CD4-positive, alpha-beta T cell treated with Interleukin-4 for 4 hours (primary cell): ENCODE measurements around the gene SLC17A4.

Experiments used
- DNase-seq: peaks from one replicate; pipeline ENCODE4 v3.0.0-alpha.2; 2020

Gene SLC17A4

GRCh38 chr6:25753079-25753478, 1.5 kb upstream of the SLC17A4 start:
- DNase-seq, result no peak

DNA sequence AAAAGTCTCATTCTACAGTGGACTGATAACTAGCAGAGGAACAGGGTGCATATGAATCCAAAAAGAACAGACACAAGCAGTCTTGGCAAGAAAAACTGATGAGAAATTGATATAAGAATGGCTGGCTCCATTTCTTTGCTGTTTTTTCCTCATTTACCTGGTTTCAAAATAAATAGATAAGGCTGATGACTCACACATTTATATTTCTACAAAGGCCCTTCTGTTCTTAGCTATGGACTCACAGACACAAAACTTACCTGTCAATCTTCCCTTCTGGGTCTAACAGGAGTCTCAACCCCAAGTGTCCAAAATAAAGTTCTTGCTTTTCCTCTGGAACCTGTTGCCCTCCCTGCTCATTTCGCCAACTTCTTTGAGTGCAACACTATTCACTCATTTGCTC, 941 bp downstream of the SLC17A4 start:
- no peak for DNase-seq

DNA sequence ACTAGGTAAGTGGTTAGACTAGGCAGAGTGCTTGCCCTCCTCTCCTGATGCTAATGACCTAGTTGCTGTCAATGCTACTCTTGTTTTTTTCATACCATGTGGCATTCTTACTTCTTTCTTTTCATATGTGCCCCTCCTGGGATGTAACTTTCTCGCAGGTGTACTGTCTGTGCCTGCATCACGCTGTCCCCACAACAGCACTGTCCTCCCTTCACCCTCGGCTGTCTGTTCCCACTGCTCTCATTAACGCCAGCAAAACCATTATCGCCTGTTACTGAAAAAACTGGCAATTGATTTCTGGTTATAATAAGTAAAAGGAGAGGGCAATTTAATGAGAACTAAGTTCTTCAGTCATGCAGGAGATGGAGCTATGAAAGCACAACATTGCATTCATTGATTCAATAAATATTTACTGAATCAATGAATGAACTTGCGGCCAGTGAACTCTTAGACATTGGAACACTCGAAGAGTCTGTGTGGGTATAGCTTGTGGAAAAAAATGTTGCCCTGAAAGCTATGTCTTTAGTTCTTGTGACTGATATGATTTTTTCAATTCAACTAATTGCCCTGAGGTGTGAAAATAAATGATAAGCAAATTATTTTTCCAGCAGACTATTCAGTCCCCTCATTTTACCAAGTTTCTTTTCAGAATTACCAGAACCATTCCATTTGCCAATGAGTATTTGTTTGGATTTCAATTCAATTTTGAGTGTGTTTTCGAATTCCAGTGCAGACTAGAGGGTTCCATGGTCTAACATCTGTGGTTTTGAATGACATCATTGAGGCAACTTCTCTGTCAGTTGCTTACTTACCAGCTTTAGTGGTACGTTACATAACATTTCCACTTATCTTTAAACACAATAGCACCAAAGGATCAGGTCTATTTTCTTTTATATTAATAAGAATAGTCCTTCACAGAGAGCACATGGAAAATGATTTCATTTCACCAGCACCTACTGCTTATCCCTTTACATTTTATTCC, 2.1 kb downstream of the SLC17A4 start:
- DNase-seq, result no peak

- DNase-seq, result no peak
These were observed 3.5 kb downstream of the SLC17A4 start for GRCh38 chr6:25757936-25758642.

- DNase-seq, result no peak
These were observed 10.1 kb downstream of the SLC17A4 start for GRCh38 chr6:25764611-25765010.

GRCh38 chr6:25768566-25768965, 14.0 kb downstream of the SLC17A4 start:
- no peak for DNase-seq

DNA sequence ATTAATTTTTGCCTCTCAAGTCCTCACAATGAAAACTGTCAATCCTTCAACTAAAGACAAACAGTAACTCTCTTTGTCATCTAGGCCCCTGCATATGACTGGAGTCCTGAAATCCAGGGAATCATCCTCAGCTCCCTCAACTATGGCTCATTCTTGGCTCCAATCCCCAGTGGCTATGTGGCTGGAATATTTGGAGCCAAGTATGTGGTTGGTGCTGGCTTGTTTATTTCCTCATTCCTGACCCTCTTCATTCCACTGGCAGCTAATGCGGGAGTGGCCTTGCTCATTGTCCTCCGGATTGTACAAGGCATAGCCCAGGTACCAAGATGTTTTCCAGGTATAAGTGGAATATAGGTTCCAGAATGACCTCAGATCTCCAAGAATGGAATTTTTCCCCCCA, 15.4 kb downstream of the SLC17A4 start:
- DNase-seq, result no peak

DNA sequence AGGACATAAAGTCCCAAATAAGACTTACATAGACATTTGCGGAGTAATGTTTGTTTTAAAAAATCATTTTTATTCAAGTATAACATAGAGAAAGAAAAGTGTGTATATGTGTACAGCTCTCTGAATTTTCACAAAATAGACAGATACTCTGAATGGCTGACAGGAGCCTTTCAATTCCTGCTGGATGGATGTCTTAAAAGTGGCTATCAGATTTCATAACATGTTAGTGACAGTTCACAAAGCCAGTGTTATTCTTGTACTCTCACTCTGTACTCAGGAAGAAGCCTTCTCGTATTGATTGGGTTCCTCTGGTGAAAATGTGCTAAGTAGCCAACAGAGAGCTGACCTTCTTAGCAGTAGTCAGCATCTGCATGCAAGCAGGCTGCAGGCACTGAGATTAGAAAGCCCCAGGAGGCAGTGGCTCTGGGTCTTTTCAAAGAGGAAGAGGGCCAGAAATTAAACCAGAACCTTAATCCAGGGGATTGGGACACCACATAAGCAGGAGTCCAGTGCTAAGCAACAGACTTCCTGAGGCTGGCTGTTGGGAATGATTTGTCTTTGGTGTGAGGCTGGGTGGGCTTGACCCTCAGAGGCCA, 19.7 kb downstream of the SLC17A4 start:
- DNase-seq, result no peak

GRCh38 chr6:25777031-25777430, 22.5 kb downstream of the SLC17A4 start:
- DNase-seq, result no peak

- DNase-seq, result no peak
These were observed 23.5 kb downstream of the SLC17A4 start for GRCh38 chr6:25777856-25778649.

DNA sequence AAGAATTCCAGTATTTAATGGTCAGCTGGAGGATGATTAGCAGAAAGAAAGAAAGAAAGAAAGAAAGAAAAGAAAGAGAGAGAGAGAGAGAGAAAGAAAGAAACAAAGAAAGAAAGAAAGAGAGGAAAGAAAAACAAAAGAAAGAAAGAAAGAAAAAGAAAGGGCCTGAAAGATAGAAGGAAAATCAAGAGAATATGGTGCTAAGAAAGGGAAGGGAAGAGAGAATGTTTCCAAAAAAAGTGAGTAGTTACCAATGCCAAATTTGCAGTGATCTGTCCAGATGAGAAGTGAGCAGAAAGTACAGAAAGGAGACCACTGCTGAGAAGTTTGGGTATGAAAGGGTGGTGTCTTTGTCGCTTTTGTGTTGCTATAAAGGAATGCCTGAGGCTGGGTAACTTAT, 26.6 kb downstream of the SLC17A4 start:
- DNase-seq, result no peak

DNA sequence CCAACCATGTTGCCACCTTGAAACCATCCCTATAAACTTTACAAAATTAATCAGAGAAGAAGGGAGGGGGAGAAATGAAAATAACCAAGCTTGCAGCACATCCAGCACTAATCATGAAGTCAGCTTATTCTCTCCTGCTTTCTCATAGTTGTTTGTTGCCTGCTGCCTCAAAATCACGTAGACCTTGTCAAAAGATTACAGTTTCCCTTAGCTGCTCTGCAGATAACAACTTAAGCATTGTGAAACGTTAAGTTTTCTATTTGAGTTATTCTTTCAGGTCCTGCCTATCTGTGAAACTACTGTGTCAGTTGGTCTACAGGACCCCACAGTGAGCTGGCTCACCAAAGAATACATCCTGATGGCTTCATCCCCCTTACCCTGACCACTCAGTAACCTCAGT, 32.9 kb downstream of the SLC17A4 start:
- no peak for DNase-seq

- no peak for DNase-seq
These were observed 33.9 kb downstream of the SLC17A4 start for GRCh38 chr6:25788305-25788922.

- DNase-seq, result no peak
These were observed 34.9 kb downstream of the SLC17A4 start for GRCh38 chr6:25789475-25789874.

- DNase-seq, result no peak
These were observed 37.5 kb downstream of the SLC17A4 start for GRCh38 chr6:25792016-25792415.

- DNase-seq, result no peak
These were observed 39.4 kb downstream of the SLC17A4 start for GRCh38 chr6:25793970-25794369.

DNA sequence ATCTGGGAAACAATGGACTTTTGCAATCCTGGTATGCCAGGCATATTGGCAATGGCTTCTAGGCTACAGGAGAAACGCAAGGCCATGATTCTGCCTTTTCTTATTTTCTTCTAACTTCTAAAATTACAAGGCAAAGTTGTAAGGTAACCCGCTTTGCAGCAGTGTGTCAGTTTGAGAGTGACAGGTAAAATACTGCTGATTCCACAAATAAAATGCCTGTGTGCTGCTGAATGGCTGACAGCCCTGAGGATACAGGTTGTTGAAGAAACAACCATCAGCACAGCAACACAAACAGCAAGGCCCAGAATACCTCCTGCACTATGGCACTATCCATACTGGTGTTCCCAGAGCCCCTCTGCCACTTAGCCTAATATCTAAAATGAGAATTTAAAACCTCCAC, 40.2 kb downstream of the SLC17A4 start:
- no peak for DNase-seq

DNA sequence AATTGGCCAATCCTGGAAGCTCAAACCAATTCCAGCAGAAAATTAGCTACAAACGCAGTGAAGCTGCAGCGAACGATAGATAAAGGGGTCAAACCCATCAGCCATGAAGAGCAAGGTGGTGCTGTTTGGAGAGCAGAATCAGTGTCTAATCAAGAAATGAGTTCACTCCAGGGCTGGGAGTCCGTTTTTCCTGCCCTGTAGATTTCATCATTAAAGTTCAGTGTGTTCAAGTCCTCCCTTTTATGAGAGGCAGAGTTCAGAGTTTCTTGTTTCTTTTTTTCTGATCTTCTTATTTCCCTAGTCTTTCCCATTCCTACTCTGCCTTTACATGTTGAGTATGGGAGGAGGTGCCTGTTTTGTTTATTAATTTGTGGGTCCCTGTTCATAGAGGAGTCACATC, 46.9 kb downstream of the SLC17A4 start:
- DNase-seq, result no peak

DNA sequence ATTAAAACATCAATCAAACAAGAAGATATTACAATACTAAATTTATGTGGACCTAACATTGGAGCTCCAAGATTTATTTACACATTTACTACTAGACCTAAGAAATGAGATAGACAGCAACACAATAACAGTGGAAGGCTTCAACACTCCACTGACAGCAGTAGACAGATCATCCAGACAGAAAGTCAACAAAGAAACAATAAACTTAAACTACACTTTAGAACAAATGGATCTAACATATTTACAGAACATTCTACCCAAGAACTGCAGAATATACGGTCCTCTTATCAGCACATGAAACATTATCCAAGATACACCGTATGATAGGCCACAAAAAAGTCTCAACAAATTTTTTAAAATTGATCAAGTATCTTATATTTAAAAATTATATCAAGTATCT, 50.3 kb downstream of the SLC17A4 start:
- no peak for DNase-seq

DNA sequence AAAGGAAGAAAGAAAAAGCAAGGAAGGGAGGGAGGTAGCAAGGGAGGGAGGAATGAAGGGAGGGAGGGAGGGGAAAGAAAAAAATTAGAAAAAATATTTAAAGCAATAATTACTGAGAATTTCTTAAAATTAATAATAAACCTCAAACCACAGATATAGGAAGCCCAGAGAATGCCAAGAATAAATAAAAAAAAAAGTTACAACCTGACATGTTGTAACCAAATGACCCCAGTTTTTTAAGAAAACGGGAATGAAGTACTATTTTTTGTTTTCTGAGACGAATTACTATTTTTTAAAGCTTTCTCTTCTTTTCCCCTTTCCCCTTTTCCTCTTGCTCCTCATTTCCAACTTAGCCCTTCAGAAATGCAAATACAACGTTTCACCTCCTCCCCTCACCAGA, 60.7 kb downstream of the SLC17A4 start:
- DNase-seq, result no peak

DNA sequence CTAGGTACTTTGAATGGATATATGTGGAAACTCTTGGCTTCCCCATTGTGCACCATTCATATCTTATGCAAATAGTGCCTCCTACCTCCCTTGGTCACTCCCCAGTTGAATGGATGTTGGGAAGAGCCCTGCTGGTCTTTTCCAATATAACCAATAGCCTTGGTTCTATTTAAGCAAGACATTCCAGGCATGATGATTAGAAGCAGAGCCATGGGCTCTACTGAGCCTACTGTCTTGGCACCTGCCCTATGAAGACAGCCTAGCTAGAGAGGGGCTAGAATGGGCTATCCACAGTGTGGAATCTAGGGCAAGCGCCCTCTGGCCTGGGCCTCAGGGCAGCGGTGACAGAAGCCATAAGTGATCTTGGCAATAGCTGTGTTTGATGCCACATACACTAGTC, 61.7 kb downstream of the SLC17A4 start:
- DNase-seq, result no peak

GRCh38 chr6:25821341-25821740, 66.8 kb downstream of the SLC17A4 start:
- no peak for DNase-seq

DNA sequence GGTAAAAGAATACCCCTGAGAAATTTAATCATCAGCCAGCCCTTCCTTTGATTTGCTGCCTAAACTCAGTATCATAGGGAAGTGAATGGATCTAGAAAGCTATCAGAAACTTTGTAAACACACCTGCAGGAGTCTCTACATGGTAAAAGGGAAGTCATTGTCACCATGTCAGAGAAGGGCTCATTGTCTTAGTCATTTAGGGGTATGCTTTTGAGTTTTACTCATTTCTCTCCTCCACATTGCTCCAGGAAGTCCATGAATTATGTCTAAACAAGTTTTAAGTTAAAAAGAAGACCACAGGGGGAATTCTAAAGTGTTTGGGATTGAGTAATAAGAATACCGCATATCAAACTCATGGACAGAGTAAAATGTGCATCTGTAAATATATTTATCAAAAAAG, 74.8 kb downstream of the SLC17A4 start:
- DNase-seq, result no peak
